GM12873 (cell line): ENCODE results near the gene FOXP1.

ENCODE experiments used
- CTCF ChIP-seq: IDR thresholded peaks from 2 replicates; pipeline ENCODE4 v1.5.1; 2012; ENCODE audit warnings: low read depth, mild to moderate bottlenecking, moderate library complexity, low read length, control low read depth; ENCODE audit not compliant: insufficient read depth; ENCODE audit errors: missing control alignments

Gene FOXP1

GRCh38 chr3:71252466-71252865, 331.1 kb downstream of the FOXP1 start:
- TF ChIP-seq CTCF, result no peak

- no peak for TF ChIP-seq CTCF
Observed at GRCh38 chr3:71251156-71251775, 332.3 kb downstream of the FOXP1 start.

GRCh38 chr3:71250026-71250425, 333.5 kb downstream of the FOXP1 start:
- no peak for TF ChIP-seq CTCF

- TF ChIP-seq CTCF, result no peak
Observed at GRCh38 chr3:71247958-71248335, 335.6 kb downstream of the FOXP1 start.

- TF ChIP-seq CTCF, result no peak
Observed at GRCh38 chr3:71247221-71247957, 336.1 kb downstream of the FOXP1 start.

- no peak for TF ChIP-seq CTCF
Observed at GRCh38 chr3:71245971-71246880, 337.3 kb downstream of the FOXP1 start.
